GM10248 (cell line): Measurements from ENCODE around the gene PLA1A.

Source experiments
- CTCF ChIA-PET: fragments of 300-600 bp; sonication (Branson Sonifier 250); formaldehyde crosslinking; extraction: SDS; loops from one replicate; lab custom pipeline; 2021; ENCODE audit warnings: antibody characterized with exemption; lab: Yijun Ruan, JAX
- POLR2A ChIA-PET: fragments of 350-650 bp; sonication (Branson Sonifier 250); formaldehyde crosslinking; extraction: SDS; loops from one replicate; lab custom pipeline; 2020; ENCODE audit warnings: antibody characterized with exemption; lab: Yijun Ruan, JAX
- DNase-seq: peaks from one replicate; pipeline ENCODE4 v3.0.0; 2012; ENCODE audit errors: extremely low spot score
- CTCF ChIP-seq: IDR thresholded peaks from 2 replicates; pipeline ENCODE4 v1.5.1; 2012; ENCODE audit warnings: mild to moderate bottlenecking, low read depth; ENCODE audit errors: extremely low read depth, missing control alignments, control extremely low read depth

PLA1A gene

GRCh38 chr3:119599558-119600174, 2.0 kb downstream of the PLA1A start:
- POLR2A ChIA-PET, result interaction anchor here (1.0 to 1.6 kb wide), 7 partner anchors 18 to 359 kb away, joined by 3 to 7 read pairs (median 4); partner anchors contain the start of gene B4GALT4
- CTCF ChIA-PET, result interaction anchor here (0.9 to 6.3 kb wide), 26 partner anchors 8 to 359 kb away, joined by 3 to 63 read pairs (median 8); partner anchors contain the start of genes ADPRH, B4GALT4 and CD80
- no peak for DNase-seq
- no peak for TF ChIP-seq CTCF

- CTCF ChIA-PET, result interaction anchor here (0.7 to 6.3 kb wide), 32 partner anchors 9 to 360 kb away, joined by 3 to 63 read pairs (median 7); partner anchors contain the start of genes ADPRH, B4GALT4 and CD80
- peak; percentile 90 for TF ChIP-seq CTCF
- peak; percentile 71 for DNase-seq
- POLR2A ChIA-PET, result interaction anchor here (0.6 to 1.6 kb wide), 7 partner anchors 19 to 360 kb away, joined by 3 to 7 read pairs (median 4); partner anchors contain the start of gene B4GALT4
Observed at GRCh38 chr3:119600732-119601131, 3.0 kb downstream of the PLA1A start.

GRCh38 chr3:119601154-119601553, 3.5 kb downstream of the PLA1A start:
- DNase-seq, result no peak
- ChIA-PET POLR2A (interaction anchor here (1.3 to 1.6 kb wide), 4 partner anchors 19 to 75 kb away, joined by 3 to 7 read pairs (median 4); no protein-coding TSS in a partner anchor), CTCF (interaction anchor here (0.7 to 6.3 kb wide), 25 partner anchors 8 to 203 kb away, joined by 3 to 63 read pairs (median 15); partner anchors contain the start of genes ADPRH and CD80)
- TF ChIP-seq CTCF, result no peak

- DNase-seq, result no peak
- ChIA-PET POLR2A (no interaction called here), CTCF (interaction anchor here (1.1 to 6.3 kb wide), 7 partner anchors 12 to 79 kb away, joined by 3 to 63 read pairs (median 41); partner anchors contain the start of gene ADPRH)
- TF ChIP-seq CTCF, result no peak
Observed at GRCh38 chr3:119602676-119603075, 5.0 kb downstream of the PLA1A start.

GRCh38 chr3:119604878-119605277, 7.2 kb downstream of the PLA1A start:
- ChIA-PET CTCF (interaction anchor here (0.9 to 5.1 kb wide), 3 partner anchors 15 to 76 kb away, joined by 3 to 26 read pairs (median 5); no protein-coding TSS in a partner anchor), POLR2A (no interaction called here)
- no peak for DNase-seq
- no peak for TF ChIP-seq CTCF

- ChIA-PET CTCF (interaction anchor here (1.0 to 2.3 kb wide), 8 partner anchors 8 to 67 kb away, joined by 3 to 19 read pairs (median 4); partner anchors contain the start of gene CD80), POLR2A (no interaction called here)
- DNase-seq, result no peak
- no peak for TF ChIP-seq CTCF
Observed at GRCh38 chr3:119608405-119609000, 10.8 kb downstream of the PLA1A start.
